NB4 (cell line): ENCODE measurements around the gene PHACTR3.

Experiments used
- POLR2A ChIP-seq: IDR thresholded peaks from 2 replicates; pipeline ENCODE4 v1.6.1; 2011; ENCODE audit warnings: mild to moderate bottlenecking; ENCODE audit not compliant: insufficient read length; ENCODE audit errors: extremely low read depth
- TF ChIP-seq, protein P1 (sequence below): IDR thresholded peaks from one replicate; pipeline ENCODE4 v1.5.1; 2012; ENCODE audit warnings: low read depth, low read length

DNA sequence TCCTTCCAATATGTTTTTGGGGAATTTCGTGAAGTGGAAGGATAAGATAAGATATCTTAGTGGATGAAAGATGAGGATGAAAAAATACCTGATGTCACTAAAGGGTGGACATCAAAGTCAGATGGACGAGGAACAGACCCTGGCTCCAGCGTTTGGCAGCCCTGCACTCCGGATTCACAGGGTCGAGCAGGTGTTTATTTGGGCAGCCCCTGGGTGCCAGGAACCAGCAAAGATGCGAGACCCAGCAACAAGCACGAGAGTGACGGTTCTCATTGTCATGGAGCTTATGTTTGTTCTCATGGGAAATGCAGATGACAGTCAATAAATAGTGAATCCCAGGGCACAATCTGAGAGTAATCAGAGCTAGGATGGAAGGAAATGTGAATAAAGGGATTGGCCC is 131.1 kb downstream of the PHACTR3 start:
- TF ChIP-seq, protein P1, sequence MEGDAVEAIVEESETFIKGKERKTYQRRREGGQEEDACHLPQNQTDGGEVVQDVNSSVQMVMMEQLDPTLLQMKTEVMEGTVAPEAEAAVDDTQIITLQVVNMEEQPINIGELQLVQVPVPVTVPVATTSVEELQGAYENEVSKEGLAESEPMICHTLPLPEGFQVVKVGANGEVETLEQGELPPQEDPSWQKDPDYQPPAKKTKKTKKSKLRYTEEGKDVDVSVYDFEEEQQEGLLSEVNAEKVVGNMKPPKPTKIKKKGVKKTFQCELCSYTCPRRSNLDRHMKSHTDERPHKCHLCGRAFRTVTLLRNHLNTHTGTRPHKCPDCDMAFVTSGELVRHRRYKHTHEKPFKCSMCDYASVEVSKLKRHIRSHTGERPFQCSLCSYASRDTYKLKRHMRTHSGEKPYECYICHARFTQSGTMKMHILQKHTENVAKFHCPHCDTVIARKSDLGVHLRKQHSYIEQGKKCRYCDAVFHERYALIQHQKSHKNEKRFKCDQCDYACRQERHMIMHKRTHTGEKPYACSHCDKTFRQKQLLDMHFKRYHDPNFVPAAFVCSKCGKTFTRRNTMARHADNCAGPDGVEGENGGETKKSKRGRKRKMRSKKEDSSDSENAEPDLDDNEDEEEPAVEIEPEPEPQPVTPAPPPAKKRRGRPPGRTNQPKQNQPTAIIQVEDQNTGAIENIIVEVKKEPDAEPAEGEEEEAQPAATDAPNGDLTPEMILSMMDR = no peak
- no peak for TF ChIP-seq POLR2A
